RWPE2 (cell line): ENCODE data around the gene ECD.
A peak's percentile ranks its signal among the peaks of the same experiment; 100 is the strongest.
"Not testable (repeated sequence)": the region's sequence is repeated elsewhere in the genome, so short reads cannot be mapped to it uniquely, and the experiment has no call there.

Source experiments
- ATAC-seq: fragments of 200-7000 bp; cut with Tn5 transposase; 3 replicates; pipeline ENCODE4 v1.9.1; 2021; ENCODE audit warnings: low read depth
- DNase-seq: peaks from one replicate; pipeline ENCODE4 v3.0.0-alpha.2; 2020; ENCODE audit warnings: low spot score
- H3K27ac ChIP-seq: fragments of 450-650 bp; 2 replicates; pipeline ENCODE4 v1.5.1; 2017; ENCODE audit warnings: mild to moderate bottlenecking; ENCODE audit not compliant: poor library complexity, severe bottlenecking
- H3K27me3 ChIP-seq: fragments of 250-450 bp; sonication (Bioruptor Pico); 2 replicates; pipeline ENCODE4 v1.5.1; 2021; ENCODE audit warnings: mild to moderate bottlenecking, moderate library complexity; ENCODE audit not compliant: insufficient read depth, poor library complexity, severe bottlenecking
- H3K36me3 ChIP-seq: fragments of 250-450 bp; sonication (Bioruptor Pico); 2 replicates; pipeline ENCODE4 v1.5.1; 2020; ENCODE audit warnings: low read depth, mild to moderate bottlenecking, moderate library complexity
- H3K4me1 ChIP-seq: fragments of 250-450 bp; sonication (Bioruptor Pico); 2 replicates; pipeline ENCODE4 v1.5.1; 2021; ENCODE audit warnings: mild to moderate bottlenecking, moderate library complexity; ENCODE audit not compliant: insufficient read depth, poor library complexity, severe bottlenecking
- H3K4me3 ChIP-seq: fragments of 250-450 bp; sonication (Bioruptor Pico); 2 replicates; pipeline ENCODE4 v1.5.1; 2021; ENCODE audit warnings: mild to moderate bottlenecking, moderate library complexity; ENCODE audit not compliant: severe bottlenecking
- H3K9me3 ChIP-seq: fragments of 250-450 bp; sonication (Bioruptor Pico); 2 replicates; pipeline ENCODE4 v1.5.1; 2021; ENCODE audit warnings: mild to moderate bottlenecking, moderate library complexity; ENCODE audit not compliant: severe bottlenecking
- CTCF ChIP-seq: fragments of 450-650 bp; IDR thresholded peaks from one replicate; pipeline ENCODE4 v1.5.1; 2017; ENCODE audit warnings: mild to moderate bottlenecking, moderate library complexity; ENCODE audit not compliant: poor library complexity, severe bottlenecking

Gene ECD

GRCh38 chr10:73110345-73110849, 57.4 kb downstream of the ECD start, which contains the start of gene NUDT13:
TSS of gene NUDT13 (plus strand) at chr10:73110455. CDS start at chr10:73114366, 3,911 bp downstream.
- Histone ChIP-seq H3K4me3 (peak within 1 kb of the TSS; percentile 33), H3K4me1 (peaks cover 15% of the 10 kb centered on the region), H3K27ac (peak within 1 kb of the TSS; percentile 90), H3K27me3 (no peaks in the 10 kb centered on the region), H3K36me3 (no peaks in the 10 kb centered on the region), H3K9me3 (no peaks in the 10 kb centered on the region)
- ATAC-seq: peak; percentile 93
- peak; percentile 68 for DNase-seq
- TF ChIP-seq CTCF: no peak

GRCh38 chr10:73109248-73109652, 58.6 kb downstream of the ECD start:
- H3K36me3 ChIP-seq, H3K9me3 ChIP-seq, ATAC-seq, DNase-seq, H3K4me3 ChIP-seq, H3K27ac ChIP-seq, H3K27me3 ChIP-seq: not testable (repeated sequence)
- H3K4me1 ChIP-seq: peaks cover 15% of the 10 kb centered on the region

- ATAC-seq (no peak), DNase-seq (no peak)
- no peak overlapping the region for H3K4me3 ChIP-seq
- no peaks in the 10 kb centered on the region for H3K36me3 ChIP-seq
- H3K9me3 ChIP-seq: no peaks in the 10 kb centered on the region
- no peaks in the 10 kb centered on the region for H3K27me3 ChIP-seq
- H3K4me1 ChIP-seq: peaks cover 3% of the 10 kb centered on the region
- H3K27ac ChIP-seq: no peak overlapping the region
- TF ChIP-seq CTCF: no peak
Measured at GRCh38 chr10:73106301-73106700, 61.5 kb downstream of the ECD start.

GRCh38 chr10:73099141-73099540, 68.7 kb downstream of the ECD start:
- H3K4me1 ChIP-seq: peaks cover 2% of the 10 kb centered on the region
- TF ChIP-seq CTCF: no peak
- no peak for ATAC-seq
- no peak overlapping the region for H3K27ac ChIP-seq
- no peaks in the 10 kb centered on the region for H3K27me3 ChIP-seq
- no peak for DNase-seq
- H3K4me3 ChIP-seq: no peak overlapping the region
- H3K9me3 ChIP-seq: no peaks in the 10 kb centered on the region
- H3K36me3 ChIP-seq: no peaks in the 10 kb centered on the region

- H3K36me3 ChIP-seq: 0 out of 2 replicates have a peak, but pooled peaks cover 3% of the 10 kb centered on the region
- TF ChIP-seq CTCF: no peak
- no peak for DNase-seq
- peaks cover 5% of the 10 kb centered on the region for H3K4me1 ChIP-seq
- no peaks in the 10 kb centered on the region for H3K9me3 ChIP-seq
- ATAC-seq: no peak
- H3K27me3 ChIP-seq: no peaks in the 10 kb centered on the region
- H3K4me3 ChIP-seq: peak overlapping the region; percentile 78
- peak overlapping the region; percentile 78 for H3K27ac ChIP-seq
Measured at GRCh38 chr10:73097305-73097670, 70.5 kb downstream of the ECD start.
